H7 (cell line): Measurements from ENCODE around the gene MLLT10. TPM values are rescaled to one million over a fixed set of nuclear protein-coding genes. Genes with fewer than 3 reads are reported as not detected.

Experiments
- DNase-seq: peaks from one replicate; pipeline ENCODE4 v3.0.0; 2012
- H3K27me3 ChIP-seq: 2 replicates; pipeline ENCODE4 v1.6.0; 2011; ENCODE audit warnings: mild to moderate bottlenecking, low read length; ENCODE audit not compliant: control insufficient read depth, insufficient read depth
- H3K36me3 ChIP-seq: replicated peaks from 2 replicates; pipeline ENCODE4 v1.5.1; 2011; ENCODE audit warnings: low read length; ENCODE audit not compliant: control insufficient read depth, insufficient read depth
- H3K4me3 ChIP-seq: 2 replicates; pipeline ENCODE4 v1.5.1; 2011; ENCODE audit warnings: low read depth, mild to moderate bottlenecking, control low read depth, low read length, moderate library complexity; ENCODE audit not compliant: insufficient read depth
- total RNA-seq: library from RNA; depleted of rRNA; stranded (reverse); fragments of >200 nt; shearing (Covaris generic); gene quantifications from 2 replicates; pipeline ENCODE4 v1.2.3, GENCODE V29; 2014

The MLLT10 gene
- total RNA-seq, 1 experiment from 2014 or later: 47.2 TPM

DNA sequence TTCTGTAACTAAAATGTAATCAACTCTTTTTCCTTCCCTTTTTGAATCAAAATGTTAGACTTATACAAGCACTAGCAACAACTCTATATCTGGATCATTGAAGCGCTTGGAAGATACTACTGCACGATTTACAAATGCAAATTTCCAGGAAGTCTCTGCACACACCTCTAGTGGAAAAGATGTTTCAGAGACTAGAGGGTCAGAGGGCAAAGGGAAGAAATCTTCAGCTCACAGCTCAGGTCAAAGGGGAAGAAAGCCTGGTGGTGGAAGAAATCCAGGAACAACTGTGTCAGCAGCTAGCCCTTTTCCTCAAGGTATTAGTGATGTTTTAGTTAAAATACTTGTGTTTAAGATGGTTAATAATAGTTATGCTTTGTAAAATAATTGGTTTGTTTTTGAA, 136.4 kb downstream of the MLLT10 start:
- H3K27me3 ChIP-seq: no peaks in the 10 kb centered on the region
- no peak for DNase-seq

DNA sequence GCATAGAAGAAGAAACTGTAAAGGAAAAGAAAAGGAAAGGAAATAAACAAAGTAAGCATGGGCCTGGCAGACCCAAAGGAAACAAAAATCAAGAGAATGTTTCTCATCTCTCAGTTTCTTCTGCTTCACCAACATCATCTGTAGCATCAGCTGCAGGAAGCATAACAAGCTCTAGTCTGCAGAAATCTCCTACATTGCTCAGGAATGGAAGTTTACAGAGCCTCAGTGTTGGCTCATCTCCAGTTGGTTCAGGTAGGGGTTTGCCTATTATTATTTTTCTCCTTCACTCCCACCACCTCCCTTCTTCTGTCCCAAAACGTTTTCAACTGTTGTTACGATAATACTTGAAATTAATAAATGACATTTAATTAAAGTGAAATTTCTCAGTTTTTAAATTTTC, 139.6 kb downstream of the MLLT10 start:
- DNase-seq: no peak
- no peaks in the 10 kb centered on the region for H3K36me3 ChIP-seq
- no peaks in the 10 kb centered on the region for H3K27me3 ChIP-seq
- no peak overlapping the region for H3K4me3 ChIP-seq

More for the DNA sequence above, 136.4 kb downstream of the MLLT10 start:
- Histone ChIP-seq H3K36me3 (no peaks in the 10 kb centered on the region), H3K4me3 (no peak overlapping the region)

- H3K4me3 ChIP-seq: no peak overlapping the region
- peak; percentile 5 for DNase-seq
- H3K36me3 ChIP-seq: no peaks in the 10 kb centered on the region
- H3K27me3 ChIP-seq: no peaks in the 10 kb centered on the region
Observed at GRCh38 chr10:21675157-21675796, 141.2 kb downstream of the MLLT10 start.

- H3K36me3 ChIP-seq: no peaks in the 10 kb centered on the region
- no peaks in the 10 kb centered on the region for H3K27me3 ChIP-seq
- no peak for DNase-seq
- H3K4me3 ChIP-seq: no peak overlapping the region
Observed at GRCh38 chr10:21677551-21677950, 143.5 kb downstream of the MLLT10 start.

GRCh38 chr10:21681156-21681555, 147.1 kb downstream of the MLLT10 start:
- no peak for DNase-seq
- no peak overlapping the region for H3K4me3 ChIP-seq
- no peaks in the 10 kb centered on the region for H3K36me3 ChIP-seq
- no peaks in the 10 kb centered on the region for H3K27me3 ChIP-seq

DNA sequence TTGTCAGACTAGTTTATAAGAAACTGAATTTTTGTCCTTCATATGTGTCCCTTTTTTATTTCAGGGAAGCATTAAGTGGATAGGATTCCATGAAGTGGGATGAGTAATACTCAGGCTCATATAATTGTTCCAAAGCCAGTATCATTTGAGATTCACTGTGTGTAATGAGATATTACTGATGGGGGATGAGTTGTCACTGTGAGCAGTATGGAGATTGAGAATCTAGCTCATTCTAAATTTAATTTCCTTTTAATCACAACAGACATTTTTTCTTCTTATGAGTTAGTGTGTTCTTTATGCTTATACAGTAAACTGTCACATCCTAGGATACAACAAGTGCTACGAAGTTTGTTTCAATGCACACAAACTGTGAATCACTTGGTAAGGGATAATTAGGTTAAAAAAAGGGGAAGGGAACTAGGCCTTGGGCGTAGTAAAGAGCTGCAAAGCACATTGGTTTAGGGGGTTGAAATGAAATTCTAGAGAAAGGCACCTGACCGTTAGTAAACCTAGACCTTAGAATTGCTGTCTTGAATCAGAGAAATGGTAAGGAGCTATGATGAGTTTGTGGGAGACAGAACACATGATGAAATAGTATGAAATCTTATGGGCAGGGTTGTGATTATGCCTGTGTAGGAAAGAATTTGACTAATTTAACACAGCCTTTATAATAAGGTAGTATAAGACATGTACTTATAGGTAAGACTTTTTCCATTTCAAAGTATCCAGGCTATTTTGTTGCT, 153.4 kb downstream of the MLLT10 start:
- Histone ChIP-seq H3K36me3 (no peaks in the 10 kb centered on the region), H3K27me3 (no peaks in the 10 kb centered on the region), H3K4me3 (no peak overlapping the region)
- no peak for DNase-seq

GRCh38 chr10:21688009-21688332, 153.9 kb downstream of the MLLT10 start:
- H3K27me3 ChIP-seq: no peaks in the 10 kb centered on the region
- H3K4me3 ChIP-seq: no peak overlapping the region
- DNase-seq: no peak
- no peaks in the 10 kb centered on the region for H3K36me3 ChIP-seq

GRCh38 chr10:21688870-21689269, 154.8 kb downstream of the MLLT10 start:
- H3K27me3 ChIP-seq: no peaks in the 10 kb centered on the region
- no peak for DNase-seq
- H3K36me3 ChIP-seq: no peaks in the 10 kb centered on the region
- no peak overlapping the region for H3K4me3 ChIP-seq

DNA sequence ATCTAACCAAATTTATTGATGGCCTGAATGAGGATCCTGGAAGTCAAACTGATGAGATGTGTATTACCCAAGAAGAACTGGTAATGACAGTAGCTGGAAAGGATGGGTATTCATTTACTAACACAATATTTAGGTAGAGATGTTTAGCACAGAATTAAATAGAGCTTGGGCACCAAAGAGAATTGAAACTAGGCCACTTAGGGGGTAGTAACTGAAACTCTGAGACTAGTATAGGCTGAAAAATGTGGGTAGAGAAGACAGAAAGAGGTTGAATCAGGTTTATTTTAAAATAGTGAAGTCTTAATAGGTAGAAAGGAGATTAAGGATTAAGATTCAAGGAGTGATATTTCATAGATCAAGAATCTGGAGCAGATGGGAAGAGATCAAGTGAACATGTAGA, 155.8 kb downstream of the MLLT10 start:
- no peak overlapping the region for H3K4me3 ChIP-seq
- DNase-seq: no peak
- H3K36me3 ChIP-seq: no peaks in the 10 kb centered on the region
- H3K27me3 ChIP-seq: no peaks in the 10 kb centered on the region

- DNase-seq: no peak
- Histone ChIP-seq H3K36me3 (no peaks in the 10 kb centered on the region), H3K4me3 (no peak overlapping the region), H3K27me3 (no peaks in the 10 kb centered on the region)
Observed at GRCh38 chr10:21692916-21693315, 158.9 kb downstream of the MLLT10 start.

DNA sequence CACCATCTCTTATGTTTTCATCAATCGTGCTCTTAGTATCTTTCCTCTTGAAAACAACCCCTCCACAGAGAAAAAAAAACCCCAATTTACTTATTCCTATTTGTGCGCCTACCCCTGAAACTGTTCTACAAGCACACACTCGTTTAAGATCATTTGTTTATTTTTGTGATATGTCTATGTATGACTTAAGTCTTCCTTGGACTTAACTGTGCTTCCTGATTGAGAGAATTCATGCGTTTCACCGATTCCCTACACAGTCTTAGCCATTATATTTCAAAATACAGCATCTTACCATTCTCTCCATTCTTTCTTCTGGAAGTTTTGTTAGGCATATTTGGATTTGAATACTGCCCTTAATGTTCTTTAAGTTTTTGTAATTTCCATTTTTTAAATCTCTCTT, 159.4 kb downstream of the MLLT10 start:
- Histone ChIP-seq H3K4me3 (no peak overlapping the region), H3K27me3 (no peaks in the 10 kb centered on the region), H3K36me3 (no peaks in the 10 kb centered on the region)
- DNase-seq: no peak

GRCh38 chr10:21694631-21695030, 160.6 kb downstream of the MLLT10 start:
- Histone ChIP-seq H3K36me3 (no peaks in the 10 kb centered on the region), H3K4me3 (no peak overlapping the region), H3K27me3 (no peaks in the 10 kb centered on the region)
- no peak for DNase-seq

DNA sequence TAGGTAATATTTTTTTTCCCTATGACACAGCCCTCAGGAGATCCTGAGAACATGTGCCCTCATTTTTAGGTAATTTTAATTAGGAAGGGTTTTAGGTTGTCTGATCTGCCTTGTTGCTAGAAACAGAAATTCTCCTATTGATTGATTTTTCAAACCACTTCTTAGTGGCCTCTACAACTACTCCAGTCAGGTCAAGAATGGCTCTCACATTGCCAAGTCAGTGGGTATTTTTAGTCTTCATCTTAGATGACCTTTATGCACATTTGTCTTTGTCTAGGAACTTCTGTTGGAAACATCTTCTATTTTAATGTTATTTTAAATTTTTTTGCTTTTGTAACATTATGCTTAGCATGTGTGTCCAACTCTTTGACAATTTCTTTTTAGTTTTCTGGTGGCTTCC, 162.3 kb downstream of the MLLT10 start:
- DNase-seq: no peak
- no peaks in the 10 kb centered on the region for H3K36me3 ChIP-seq
- H3K27me3 ChIP-seq: no peaks in the 10 kb centered on the region
- no peak overlapping the region for H3K4me3 ChIP-seq

- Histone ChIP-seq H3K36me3 (no peaks in the 10 kb centered on the region), H3K4me3 (no peak overlapping the region), H3K27me3 (no peaks in the 10 kb centered on the region)
- DNase-seq: no peak
Observed at GRCh38 chr10:21699575-21699974, 165.5 kb downstream of the MLLT10 start.

- no peak for DNase-seq
- no peaks in the 10 kb centered on the region for H3K36me3 ChIP-seq
Observed at GRCh38 chr10:21700474-21700873, 166.4 kb downstream of the MLLT10 start.

More at GRCh38 chr10:21700474-21700873, 166.4 kb downstream of the MLLT10 start:
- H3K4me3 ChIP-seq: no peak overlapping the region
- H3K27me3 ChIP-seq: no peaks in the 10 kb centered on the region
